GM12873 (cell line): Measurements from ENCODE around the gene CCNA1.

Experiments used
- TF ChIP-seq, protein P1 (sequence below): IDR thresholded peaks from 2 replicates; pipeline ENCODE4 v1.5.1; 2012; ENCODE audit warnings: low read depth, mild to moderate bottlenecking, moderate library complexity, low read length, control low read depth; ENCODE audit not compliant: insufficient read depth; ENCODE audit errors: missing control alignments

CCNA1 gene

DNA sequence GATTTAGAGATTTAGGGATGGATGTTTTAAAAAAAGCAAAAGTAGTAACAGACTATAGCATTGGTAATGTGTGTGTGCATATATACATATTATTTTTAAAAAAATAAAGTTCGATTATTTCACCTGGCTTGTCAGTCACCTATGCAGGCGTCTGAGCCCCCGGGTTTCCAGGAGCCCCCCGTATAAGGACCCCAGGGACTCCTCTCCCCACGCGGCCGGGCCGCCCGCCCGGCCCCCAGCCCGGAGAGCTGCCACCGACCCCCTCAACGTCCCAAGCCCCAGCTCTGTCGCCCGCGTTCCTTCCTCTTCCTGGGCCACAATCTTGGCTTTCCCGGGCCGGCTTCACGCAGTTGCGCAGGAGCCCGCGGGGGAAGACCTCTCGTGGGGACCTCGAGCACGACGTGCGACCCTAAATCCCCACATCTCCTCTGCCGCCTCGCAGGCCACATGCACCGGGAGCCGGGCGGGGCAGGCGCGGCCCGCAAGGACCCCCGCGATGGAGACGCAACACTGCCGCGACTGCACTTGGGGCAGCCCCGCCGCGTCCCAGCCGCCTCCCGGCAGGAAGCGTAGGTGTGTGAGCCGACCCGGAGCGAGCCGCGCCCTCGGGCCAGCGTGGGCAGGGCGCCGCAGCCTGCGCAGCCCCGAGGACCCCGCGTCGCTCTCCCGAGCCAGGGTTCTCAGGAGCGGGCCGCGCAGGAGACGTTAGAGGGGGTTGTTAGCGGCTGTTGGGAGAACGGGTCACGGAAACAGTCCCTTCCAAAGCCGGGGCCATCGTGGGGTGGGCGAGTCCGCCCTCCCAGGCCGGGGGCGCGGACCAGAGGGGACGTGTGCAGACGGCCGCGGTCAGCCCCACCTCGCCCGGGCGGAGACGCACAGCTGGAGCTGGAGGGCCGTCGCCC, 840 bp upstream of the CCNA1 start:
- TF ChIP-seq, protein P1, sequence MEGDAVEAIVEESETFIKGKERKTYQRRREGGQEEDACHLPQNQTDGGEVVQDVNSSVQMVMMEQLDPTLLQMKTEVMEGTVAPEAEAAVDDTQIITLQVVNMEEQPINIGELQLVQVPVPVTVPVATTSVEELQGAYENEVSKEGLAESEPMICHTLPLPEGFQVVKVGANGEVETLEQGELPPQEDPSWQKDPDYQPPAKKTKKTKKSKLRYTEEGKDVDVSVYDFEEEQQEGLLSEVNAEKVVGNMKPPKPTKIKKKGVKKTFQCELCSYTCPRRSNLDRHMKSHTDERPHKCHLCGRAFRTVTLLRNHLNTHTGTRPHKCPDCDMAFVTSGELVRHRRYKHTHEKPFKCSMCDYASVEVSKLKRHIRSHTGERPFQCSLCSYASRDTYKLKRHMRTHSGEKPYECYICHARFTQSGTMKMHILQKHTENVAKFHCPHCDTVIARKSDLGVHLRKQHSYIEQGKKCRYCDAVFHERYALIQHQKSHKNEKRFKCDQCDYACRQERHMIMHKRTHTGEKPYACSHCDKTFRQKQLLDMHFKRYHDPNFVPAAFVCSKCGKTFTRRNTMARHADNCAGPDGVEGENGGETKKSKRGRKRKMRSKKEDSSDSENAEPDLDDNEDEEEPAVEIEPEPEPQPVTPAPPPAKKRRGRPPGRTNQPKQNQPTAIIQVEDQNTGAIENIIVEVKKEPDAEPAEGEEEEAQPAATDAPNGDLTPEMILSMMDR, result no peak

DNA sequence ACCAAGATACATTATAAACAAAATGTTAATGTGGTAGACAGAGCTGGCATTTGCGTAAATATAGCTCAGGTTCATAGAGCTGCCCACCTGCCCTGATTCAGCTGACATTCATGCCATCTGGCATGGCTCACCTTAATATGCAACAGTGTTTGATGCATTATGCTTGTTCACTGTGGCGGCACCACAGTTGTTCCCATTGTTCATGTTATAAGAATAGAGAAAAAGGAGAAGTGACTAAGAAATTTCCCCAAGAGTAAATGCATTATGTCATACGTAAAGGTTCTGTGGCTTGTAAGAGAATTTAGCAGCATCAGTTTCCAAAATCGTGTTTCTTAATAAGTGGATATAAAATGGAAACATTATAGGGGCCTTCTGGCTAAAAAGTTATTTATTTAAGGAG, 4.5 kb downstream of the CCNA1 start:
- TF ChIP-seq, protein P1, result no peak

GRCh38 chr13:36438594-36439483, 6.5 kb downstream of the CCNA1 start:
- TF ChIP-seq, protein P1, result no peak

DNA sequence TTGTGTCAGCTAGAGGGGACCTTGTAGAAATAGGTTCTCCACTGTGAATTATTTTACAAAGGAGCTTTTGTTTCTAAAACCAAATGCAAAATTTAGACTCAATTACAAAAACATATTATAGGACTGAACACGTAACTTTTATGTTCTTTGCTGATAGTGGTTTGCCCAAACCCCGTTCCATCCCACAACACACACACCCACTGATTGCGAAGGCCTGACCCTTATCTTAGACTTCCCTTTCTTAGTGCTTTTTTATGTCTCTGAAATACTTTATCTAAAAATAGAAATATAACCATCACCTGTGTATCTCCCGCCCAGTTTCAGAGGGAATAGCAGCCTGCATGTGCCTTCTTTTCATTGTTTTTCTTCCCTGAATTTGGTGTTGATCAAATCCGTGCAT, 13.0 kb downstream of the CCNA1 start:
- TF ChIP-seq, protein P1, result no peak

GRCh38 chr13:36445891-36446351, 13.6 kb downstream of the CCNA1 start:
- TF ChIP-seq, protein P1, result no peak

DNA sequence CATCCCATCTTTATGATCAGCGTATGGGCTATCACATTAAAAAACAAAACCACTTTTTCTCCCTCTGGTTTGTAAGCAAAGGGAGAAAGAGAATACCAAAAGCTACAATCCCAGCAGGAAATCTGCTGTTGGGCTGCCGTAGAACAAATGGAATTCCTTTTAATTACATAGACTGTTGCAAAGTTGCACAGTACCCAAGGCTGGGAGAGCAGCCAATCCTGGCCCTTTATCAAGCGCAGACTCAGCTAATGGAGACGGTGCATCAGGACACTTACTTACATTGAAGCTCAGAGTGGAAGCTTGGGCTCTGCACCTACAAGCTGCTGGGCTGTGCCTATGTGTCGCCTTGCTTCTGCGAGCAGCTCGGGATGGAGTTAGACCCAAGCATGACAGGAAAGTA, 15.2 kb downstream of the CCNA1 start:
- TF ChIP-seq, protein P1, result no peak

- TF ChIP-seq, protein P1, result no peak
Measured at GRCh38 chr13:36450534-36450933, 18.2 kb downstream of the CCNA1 start.
